GM12878 (cell line): ENCODE results near the gene REP15. TPM values are rescaled to one million over a fixed set of nuclear protein-coding genes. Genes with fewer than 3 reads are reported as not detected.

Experiments used
- ATAC-seq: fragments of 200-7000 bp; cut with Tn5 transposase; 3 replicates; pipeline ENCODE4 v1.9.1; 2020; ENCODE audit warnings: mild to moderate bottlenecking, moderate library complexity
- BruUV-seq: library from RNA; stranded (reverse); fragments of 400-500 nt; replicated peaks from 2 replicates; lab custom pipeline; 2021; lab: Mats Ljungman, UMichigan
- CTCF ChIA-PET: fragments of 300-600 bp; sonication (Branson Sonifier 250); formaldehyde crosslinking; extraction: SDS; loops from one replicate; lab custom pipeline; 2021; ENCODE audit warnings: inconsistent platforms; lab: Yijun Ruan, JAX
- POLR2A ChIA-PET: fragments of 350-600 bp; formaldehyde crosslinking; extraction: SDS; loops from one replicate; lab custom pipeline; 2021; ENCODE audit warnings: inconsistent platforms; lab: Charles Lee
- RAD21 ChIA-PET: fragments of 300-600 bp; sonication (Branson Sonifier 250); formaldehyde crosslinking; loops from one replicate; lab custom pipeline; 2023; ENCODE audit warnings: antibody characterized with exemption; ENCODE audit not compliant: unreplicated experiment; lab: Charles Lee
- SMC1A ChIA-PET: fragments of 300-600 bp; sonication (Branson Sonifier 250); formaldehyde crosslinking; loops from one replicate; lab custom pipeline; 2023; ENCODE audit not compliant: unreplicated experiment, uncharacterized antibody; lab: Charles Lee
- DNase-seq: peaks from one replicate; pipeline ENCODE4 v3.0.0-alpha.2; 2011; ENCODE audit warnings: low read depth, low spot score
- FAIRE-seq: peaks from 3 replicates; lab custom pipeline; 2011; peaks lifted over from hg19 to GRCh38; lab: Jason Lieb, UNC
- H2AFZ ChIP-seq: 2 replicates; pipeline ENCODE4 v1.6.0; 2011; ENCODE audit warnings: low read depth, low read length, control low read depth; ENCODE audit not compliant: control insufficient read depth
- H3K27ac ChIP-seq: 2 replicates; pipeline ENCODE4 v1.5.1; 2011; ENCODE audit warnings: control low read depth; ENCODE audit not compliant: control insufficient read depth, insufficient read depth
- H3K27me3 ChIP-seq, 2 experiments: replicated peaks in 1 of 2; 2 replicates each; pipeline versions ENCODE4 v1.6.0 to v1.6.1; 2011; ENCODE audit warnings: low read length in 1 of 2; ENCODE audit not compliant: control insufficient read depth in 2 of 2, insufficient read depth in 2 of 2
- H3K36me3 ChIP-seq, 2 experiments: 2 replicates each; pipeline ENCODE4 v1.5.1; 2011; ENCODE audit warnings: low read length in 1 of 2; ENCODE audit not compliant: control insufficient read depth in 2 of 2, insufficient read depth in 2 of 2
- H3K4me1 ChIP-seq: 2 replicates; pipeline ENCODE4 v1.6.1; 2011; ENCODE audit warnings: mild to moderate bottlenecking, low read length, moderate library complexity, mixed read lengths; ENCODE audit not compliant: control insufficient read depth, insufficient read depth
- H3K4me2 ChIP-seq: 2 replicates; pipeline ENCODE4 v1.6.0; 2011; ENCODE audit warnings: control low read depth; ENCODE audit not compliant: control insufficient read depth, insufficient read depth
- H3K4me3 ChIP-seq: fragments of 200-600 bp; sonication (generic); 2 replicates; pipeline ENCODE4 v1.5.1; 2016
- H3K79me2 ChIP-seq: 2 replicates; pipeline ENCODE4 v1.6.0; 2011; ENCODE audit warnings: low read length; ENCODE audit not compliant: control insufficient read depth, insufficient read depth
- H3K9ac ChIP-seq: 2 replicates; pipeline ENCODE4 v1.8.0; 2011; ENCODE audit warnings: low read length, control low read depth, mixed read lengths; ENCODE audit not compliant: control insufficient read depth, insufficient read depth
- H3K9me3 ChIP-seq: replicated peaks from 3 replicates; pipeline ENCODE4 v1.5.1; 2011; ENCODE audit warnings: mild to moderate bottlenecking, low read length; ENCODE audit not compliant: control insufficient read depth, insufficient read depth
- H4K20me1 ChIP-seq: 2 replicates; pipeline ENCODE4 v1.6.0; 2011; ENCODE audit not compliant: control insufficient read depth, insufficient read depth
- EZH2 ChIP-seq: IDR thresholded peaks from 2 replicates; pipeline ENCODE4 v1.6.1; 2012; ENCODE audit warnings: low read depth, mild to moderate bottlenecking, control low read depth, inconsistent platforms, low read length, borderline replicate concordance; ENCODE audit not compliant: control insufficient read depth
- WGBS: methylation state at CpG from one replicate; pipeline ENCODE4 v1.1.6; 2016; ENCODE audit warnings: low lambda C conversion rate; ENCODE audit not compliant: insufficient replicate concordance, insufficient coverage; ENCODE audit errors: missing lambda C conversion rate; 5-methylcytosine and 5-hydroxymethylcytosine counted together
- in situ Hi-C: fragments of 300-500 bp; cut with MboI; formaldehyde crosslinking; loops from 9 replicates; pipeline ENCODE4 v1.14.3; 2018; ENCODE audit warnings: mixed read lengths
- intact Hi-C: fragments of 100-400 bp; cut with micrococcal nuclease; formaldehyde crosslinking; loops from one replicate; pipeline ENCODE4 v1.14.2; 2022; ENCODE audit not compliant: unreplicated experiment
- polyA plus RNA-seq, 11 experiments: library from polyadenylated mRNA; depleted of rRNA in 4 of 11; unstranded in 6 of 11; stranded (reverse) in 5 of 11; fragments of >200 nt; fragmentation: Nextera tagmentation in 4 of 11; fragmentation: Illumina TruSeq in 1 of 11; extraction: Ambion mirVana in 4 of 11; extraction: Trizol in 1 of 11; gene quantifications; 1 replicate in 1 of 11; 2 replicates in 10 of 11; pipeline versions ENCODE4 v1.2.1 to v1.2.3, GENCODE V29; 2011 to 2016; ENCODE audit warnings: inconsistent platforms in 2 of 11, missing spikeins in 2 of 11, low read depth in 1 of 11
- total RNA-seq, 4 experiments: library from RNA; depleted of rRNA in 3 of 4; stranded (reverse); fragments of >200 nt in 3 of 4; fragmentation: Illumina TruSeq in 1 of 4; extraction: Trizol in 1 of 4; gene quantifications; 2 replicates each; pipeline versions ENCODE4 v1.2.1 to v1.2.3, GENCODE V29; 2013 to 2021
- TF ChIP-seq, protein P1 (sequence below), 3 experiments: IDR thresholded peaks in 2 of 3; conservative IDR thresholded peaks in 1 of 3; 2 replicates each; pipeline ENCODE4 v1.5.1; 2011; ENCODE audit warnings: low read depth in 3 of 3, low read length in 3 of 3, mild to moderate bottlenecking in 3 of 3, control low read depth in 2 of 3, moderate library complexity in 2 of 3, inconsistent platforms in 1 of 3, mixed read lengths in 1 of 3; ENCODE audit not compliant: control insufficient read depth in 2 of 3, insufficient read depth in 1 of 3; ENCODE audit errors: extremely low read depth in 1 of 3

REP15 gene
- total and polyA plus RNA-seq, 10 of the 15 experiments (the other 5 are each of a cell fraction or from before 2014, with no cell fraction given): not detected

DNA sequence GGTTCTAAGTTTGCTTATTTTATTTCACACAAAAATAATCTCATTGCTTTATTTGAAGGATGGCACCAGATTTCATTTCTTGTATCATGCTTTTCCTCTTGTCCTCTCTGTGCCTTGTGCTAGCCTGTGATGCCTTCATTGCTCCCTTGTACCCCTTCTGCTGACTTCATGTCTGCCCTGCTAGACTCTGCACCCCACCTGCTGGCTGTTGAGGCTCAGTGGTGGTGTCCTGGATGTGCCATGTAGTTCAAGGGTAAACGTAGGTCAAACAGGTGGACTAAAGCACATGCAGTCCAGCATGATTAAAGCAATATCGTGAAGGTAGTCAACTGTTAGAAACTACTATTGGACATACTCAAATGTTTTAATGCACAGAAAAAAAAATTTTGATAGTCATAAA, 36.0 kb downstream of the REP15 start:
- RAD21 ChIA-PET: interaction anchor here (0.6 to 3.4 kb wide), 9 partner anchors 48 to 433 kb away, joined by 3 to 43 read pairs (median 3); partner anchors contain the start of genes KLHL42 and MANSC4
- intact Hi-C loops: loop anchor here (2.0 kb wide), 1 partner anchor 1141 kb away; no protein-coding TSS in a partner anchor
- FAIRE-seq: no peak

More for the DNA sequence above, 36.0 kb downstream of the REP15 start:
- H2AFZ ChIP-seq: no peak overlapping the region
- in situ Hi-C loops: loop anchor here (5.0 kb wide), 2 partner anchors 210 to 1145 kb away; no protein-coding TSS in a partner anchor
- no peaks in the 10 kb centered on the region for H3K9me3 ChIP-seq
- H3K4me3 ChIP-seq: no peak overlapping the region
- ChIA-PET POLR2A (no interaction called here), CTCF (interaction anchor here (0.6 to 7.4 kb wide), 20 partner anchors 13 to 1889 kb away, joined by 3 to 122 read pairs (median 4); no protein-coding TSS in a partner anchor), SMC1A (interaction anchor here (1.1 to 6.6 kb wide), 9 partner anchors 7 to 1140 kb away, joined by 3 to 70 read pairs (median 4); no protein-coding TSS in a partner anchor)
- H3K79me2 ChIP-seq: no peaks in the 10 kb centered on the region; the same call in 1 of the 2 replicates
- WGBS: 50% methylated on average over 2 of the region's 2 CpGs
- DNase-seq (no peak), ATAC-seq (peak; percentile 73)
- H3K36me3 ChIP-seq: peaks cover 5 to 10% of the 10 kb centered on the region in 2 experiments; a peak in 3 of 4 replicates
- H3K4me1 ChIP-seq: no peaks in the 10 kb centered on the region
- H3K9ac ChIP-seq: no peak overlapping the region
- no peaks in the 10 kb centered on the region for H3K27me3 ChIP-seq
- no peaks in the 10 kb centered on the region for H4K20me1 ChIP-seq
- no peak overlapping the region for H3K27ac ChIP-seq
- TF ChIP-seq, protein P1, sequence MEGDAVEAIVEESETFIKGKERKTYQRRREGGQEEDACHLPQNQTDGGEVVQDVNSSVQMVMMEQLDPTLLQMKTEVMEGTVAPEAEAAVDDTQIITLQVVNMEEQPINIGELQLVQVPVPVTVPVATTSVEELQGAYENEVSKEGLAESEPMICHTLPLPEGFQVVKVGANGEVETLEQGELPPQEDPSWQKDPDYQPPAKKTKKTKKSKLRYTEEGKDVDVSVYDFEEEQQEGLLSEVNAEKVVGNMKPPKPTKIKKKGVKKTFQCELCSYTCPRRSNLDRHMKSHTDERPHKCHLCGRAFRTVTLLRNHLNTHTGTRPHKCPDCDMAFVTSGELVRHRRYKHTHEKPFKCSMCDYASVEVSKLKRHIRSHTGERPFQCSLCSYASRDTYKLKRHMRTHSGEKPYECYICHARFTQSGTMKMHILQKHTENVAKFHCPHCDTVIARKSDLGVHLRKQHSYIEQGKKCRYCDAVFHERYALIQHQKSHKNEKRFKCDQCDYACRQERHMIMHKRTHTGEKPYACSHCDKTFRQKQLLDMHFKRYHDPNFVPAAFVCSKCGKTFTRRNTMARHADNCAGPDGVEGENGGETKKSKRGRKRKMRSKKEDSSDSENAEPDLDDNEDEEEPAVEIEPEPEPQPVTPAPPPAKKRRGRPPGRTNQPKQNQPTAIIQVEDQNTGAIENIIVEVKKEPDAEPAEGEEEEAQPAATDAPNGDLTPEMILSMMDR (IDR thresholded peaks at IDR 0.05 in 2 of 3, conservative IDR thresholded peaks at IDR 0.05 in 1 of 3; ENCODE audit: control insufficient read depth in 2 of 3, extremely low read depth in 1 of 3, insufficient read depth in 1 of 3, low read depth in 3 of 3, low read length in 3 of 3): peak in 2 of 3 experiments; percentile 25 to 32; a peak in 2 of 6 replicates
- no peak for TF ChIP-seq EZH2
- BruUV-seq: no TSS peak
- H3K4me2 ChIP-seq: no peak overlapping the region
